ENCODE measurements around the gene L3MBTL4. TPM values are rescaled to one million over a fixed set of nuclear protein-coding genes. Genes with fewer than 3 reads are reported as not detected.

L3MBTL4 gene
- total RNA-seq, 2 donors from 2014 or later = 4.9 to 6.5 TPM

DNA sequence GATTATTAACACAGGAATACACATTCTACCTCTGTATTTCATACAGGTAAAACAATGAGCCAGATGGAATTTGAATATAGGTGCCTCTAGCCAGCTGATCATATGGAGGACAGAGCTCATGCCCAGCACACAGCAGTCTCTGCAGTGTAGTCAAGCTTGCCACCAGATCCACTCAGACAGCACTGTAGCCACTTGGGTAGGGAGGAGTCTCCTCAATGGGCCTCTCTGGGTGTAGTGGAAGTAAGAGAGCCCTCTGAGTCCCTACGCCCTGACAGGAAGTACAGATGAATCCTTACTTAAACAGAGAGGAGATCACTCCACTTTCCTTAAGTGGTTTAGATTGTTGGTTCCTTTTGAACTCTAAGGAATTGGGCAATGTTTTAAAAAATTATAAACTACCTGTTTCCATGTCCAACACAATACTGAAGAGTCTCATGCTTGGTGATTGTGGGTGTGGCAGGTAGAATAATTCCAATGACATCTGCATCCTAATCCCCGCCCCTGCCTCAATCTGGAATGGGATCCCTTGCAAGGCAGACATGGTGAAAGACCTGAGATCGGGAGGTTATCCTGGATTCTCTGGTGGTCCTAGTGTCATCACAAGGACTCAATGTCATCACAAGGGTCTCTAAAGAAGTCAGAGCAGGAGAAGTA lies 496.4 kb downstream of the L3MBTL4 start:
- no peak for DNase-seq
- ATAC-seq = no peak
- intact Hi-C loops (cut with DNase I, micrococcal nuclease) = no loop called here

DNA sequence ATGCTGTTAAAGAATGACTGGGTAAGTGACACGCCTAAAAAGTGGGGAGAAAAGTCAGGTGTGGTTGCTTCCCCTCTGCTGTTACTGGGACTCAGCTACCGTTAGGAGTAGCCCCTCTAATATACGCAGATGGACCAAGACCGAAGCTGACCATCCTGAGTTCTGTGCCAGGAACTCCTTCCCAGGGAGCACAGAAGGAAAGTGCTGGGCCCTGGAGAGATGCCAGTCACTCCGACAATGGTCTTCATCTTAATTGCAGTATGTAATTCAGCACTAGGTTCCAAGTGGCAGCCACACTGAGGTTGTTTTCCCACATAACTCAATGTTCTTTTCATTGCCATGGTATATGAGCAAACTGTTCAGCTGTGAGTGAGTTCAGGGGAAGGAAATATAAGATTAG lies 499.8 kb downstream of the L3MBTL4 start:
- ATAC-seq (no peak), DNase-seq (no peak)
- intact Hi-C loops (cut with DNase I, micrococcal nuclease) = no loop called here

DNA sequence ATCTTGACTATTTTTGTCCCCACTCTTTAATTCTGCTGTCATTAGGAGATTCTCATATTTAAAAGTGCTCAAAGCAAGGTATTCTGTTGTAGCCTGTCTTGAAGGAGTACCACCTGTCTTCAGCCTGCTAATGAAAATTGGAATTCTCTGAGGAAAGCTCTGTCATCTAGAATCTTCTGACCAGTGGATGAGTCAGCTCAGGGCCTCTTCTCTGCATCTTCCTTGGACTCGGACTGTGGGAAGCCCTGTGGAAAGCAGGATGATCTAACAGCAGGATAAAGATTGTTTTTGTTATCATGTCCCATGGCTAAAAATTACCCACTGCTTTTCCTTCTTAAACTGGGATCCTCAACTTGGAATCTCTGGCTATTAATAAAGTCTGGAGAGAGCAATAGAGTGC lies 500.7 kb downstream of the L3MBTL4 start:
- intact Hi-C loops (cut with DNase I, micrococcal nuclease) = no loop called here
- DNase-seq = no peak
- no peak for ATAC-seq

DNA sequence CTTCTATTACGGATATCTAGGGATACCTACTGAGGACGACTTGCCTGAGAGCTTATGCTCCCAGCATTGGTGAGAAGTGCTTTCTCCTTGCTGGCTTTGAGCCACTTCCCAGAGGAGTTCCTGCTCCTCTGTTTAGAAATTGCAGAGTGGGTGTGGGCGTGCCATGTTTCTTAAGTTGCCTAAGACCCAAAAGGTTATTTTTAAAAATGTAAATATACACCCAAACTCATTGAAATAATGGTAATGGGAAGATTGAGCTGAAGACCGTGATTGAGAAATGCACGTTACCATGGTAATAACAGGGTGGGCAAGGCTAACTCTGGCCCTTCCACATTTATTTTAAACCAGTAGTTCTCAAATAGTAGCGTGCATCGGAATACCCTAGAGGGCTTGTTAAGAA lies 502.1 kb downstream of the L3MBTL4 start:
- ATAC-seq = no peak
- DNase-seq = no peak
- intact Hi-C loops (cut with DNase I, micrococcal nuclease) = no loop called here

DNA sequence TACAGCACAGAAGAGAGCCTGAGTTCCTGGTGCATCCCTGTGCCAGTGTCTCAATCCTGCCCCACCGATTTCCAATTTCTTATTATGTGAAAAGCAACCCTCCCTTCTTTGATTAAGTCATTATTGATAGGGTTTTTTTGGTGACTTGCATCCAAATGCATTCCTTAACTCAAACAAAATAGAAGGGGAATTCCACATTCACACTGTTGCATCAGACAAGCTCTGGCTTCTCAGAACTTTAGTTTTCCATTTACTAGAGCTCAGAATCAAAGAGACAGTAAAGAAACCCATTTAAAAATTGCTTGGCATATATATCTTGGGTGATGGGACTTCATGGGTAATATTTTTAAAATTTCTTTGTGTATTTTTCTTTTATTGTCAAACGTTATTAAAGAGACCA lies 505.6 kb downstream of the L3MBTL4 start:
- intact Hi-C loops (cut with DNase I, micrococcal nuclease) = no loop called here
- DNase-seq = no peak
- ATAC-seq = no peak

Small RNA genes lying within 50 kb of the gene (microRNA-seq; reads per million reads assigned to microRNA genes)
- 0 reads per million in 2 donors for gene MIR4317

All from left colon (tissue), 2 donors.